Hypothalamus (tissue), 51 donors: ENCODE data around the gene HS6ST3.

ENCODE experiments used
- DNase-seq, 51 donors: peaks; one replicate each; lab custom pipeline; 2025; lab: John Stamatoyannopoulos, UW

Gene HS6ST3

GRCh38 chr13:96421314-96421713 is 331.4 kb downstream of the HS6ST3 start:
- DNase-seq: no peak

- no peak for DNase-seq
These were observed 332.1 kb downstream of the HS6ST3 start for GRCh38 chr13:96422002-96422401.

- DNase-seq: no peak
These were observed 336.3 kb downstream of the HS6ST3 start for GRCh38 chr13:96426167-96426566.

GRCh38 chr13:96428911-96429310 is 339.0 kb downstream of the HS6ST3 start:
- DNase-seq: no peak

GRCh38 chr13:96431044-96431581 is 341.2 kb downstream of the HS6ST3 start:
- DNase-seq: no peak

- DNase-seq: no peak
These were observed 354.8 kb downstream of the HS6ST3 start for GRCh38 chr13:96444676-96445075.

- DNase-seq: no peak
These were observed 360.0 kb downstream of the HS6ST3 start for GRCh38 chr13:96449920-96450319.

- no peak for DNase-seq
These were observed 360.6 kb downstream of the HS6ST3 start for GRCh38 chr13:96450326-96451020.

- DNase-seq: no peak
These were observed 364.6 kb downstream of the HS6ST3 start for GRCh38 chr13:96454466-96454865.

- no peak for DNase-seq
These were observed 370.7 kb downstream of the HS6ST3 start for GRCh38 chr13:96460609-96461008.

GRCh38 chr13:96473526-96474180 is 383.7 kb downstream of the HS6ST3 start:
- DNase-seq: no peak

- DNase-seq: no peak
These were observed 384.3 kb downstream of the HS6ST3 start for GRCh38 chr13:96474181-96474557.

GRCh38 chr13:96475103-96475502 is 385.2 kb downstream of the HS6ST3 start:
- no peak for DNase-seq

- no peak for DNase-seq
These were observed 391.6 kb downstream of the HS6ST3 start for GRCh38 chr13:96481482-96481881.

GRCh38 chr13:96490496-96490989 is 400.6 kb downstream of the HS6ST3 start:
- no peak for DNase-seq

- no peak for DNase-seq
These were observed 401.2 kb downstream of the HS6ST3 start for GRCh38 chr13:96491103-96491502.

GRCh38 chr13:96492766-96493165 is 402.9 kb downstream of the HS6ST3 start:
- DNase-seq: peak in 10 of 51 donors; percentile 1 to 16 (median 6)

- DNase-seq: no peak
These were observed 409.7 kb downstream of the HS6ST3 start for GRCh38 chr13:96499656-96500055.

- DNase-seq: no peak
These were observed 411.0 kb downstream of the HS6ST3 start for GRCh38 chr13:96500953-96501352.

- DNase-seq: no peak
These were observed 413.6 kb downstream of the HS6ST3 start for GRCh38 chr13:96503481-96503880.

GRCh38 chr13:96511587-96511986 is 421.7 kb downstream of the HS6ST3 start:
- no peak for DNase-seq

- no peak for DNase-seq
These were observed 429.5 kb downstream of the HS6ST3 start for GRCh38 chr13:96519380-96519779.
